CD4-positive, alpha-beta T cell treated with Interleukin-1 beta for 1 hour (primary cell): ENCODE results near the gene COQ2.
A peak's percentile ranks its signal among the peaks of the same experiment; 100 is the strongest.
"Not testable (repeated sequence)": the region's sequence is repeated elsewhere in the genome, so short reads cannot be mapped to it uniquely, and the experiment has no call there.

Source experiments
- DNase-seq, 2 donors: peaks; one replicate each; pipeline ENCODE4 v3.0.0-alpha.2; 2020 to 2022

COQ2 gene

GRCh38 chr4:83247415-83248357, 36.9 kb downstream of the COQ2 start:
- no peak for DNase-seq

DNA sequence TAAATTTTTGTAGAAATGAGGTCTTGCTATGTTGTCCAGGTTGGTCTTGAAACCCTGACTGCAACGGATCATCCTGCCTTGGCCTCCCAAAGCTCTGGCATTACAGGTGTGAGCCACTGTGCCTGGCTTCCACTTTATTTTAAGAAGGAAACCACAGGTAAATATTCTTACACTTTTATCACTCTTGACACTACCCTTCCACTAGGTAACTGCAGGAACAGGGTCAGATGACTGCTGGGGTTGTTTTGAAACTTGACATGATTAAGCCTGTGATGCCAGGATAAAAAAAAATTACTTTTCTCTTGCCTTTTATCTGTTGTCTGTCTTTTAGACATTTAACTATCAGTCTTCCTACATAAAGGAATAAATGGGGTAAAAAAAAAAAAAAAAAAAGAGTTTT, 43.5 kb downstream of the COQ2 start:
- DNase-seq: no peak

DNA sequence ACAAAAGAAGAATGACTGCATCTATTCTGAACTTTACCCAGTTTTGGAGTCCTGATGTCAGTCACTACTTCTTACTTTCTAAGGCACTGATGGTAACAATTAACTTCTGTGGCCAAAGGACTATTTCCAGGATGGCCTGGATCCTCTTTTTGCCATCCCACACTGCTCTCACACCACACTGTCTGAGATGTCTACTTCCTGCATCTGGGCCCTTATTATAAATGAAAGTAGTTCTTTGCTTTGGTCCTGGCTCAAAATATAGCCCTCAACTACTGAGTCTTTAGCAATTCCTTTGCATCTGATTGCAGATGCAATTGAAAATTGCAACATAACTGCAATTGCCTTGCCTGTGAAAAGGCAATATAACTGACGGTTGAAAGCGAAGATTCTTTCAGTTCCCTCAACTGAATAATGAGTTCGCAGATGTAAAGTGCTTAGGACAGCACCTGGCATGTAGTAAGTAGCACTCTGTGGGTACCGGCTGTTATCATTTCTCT, 44.2 kb downstream of the COQ2 start:
- DNase-seq: no peak

DNA sequence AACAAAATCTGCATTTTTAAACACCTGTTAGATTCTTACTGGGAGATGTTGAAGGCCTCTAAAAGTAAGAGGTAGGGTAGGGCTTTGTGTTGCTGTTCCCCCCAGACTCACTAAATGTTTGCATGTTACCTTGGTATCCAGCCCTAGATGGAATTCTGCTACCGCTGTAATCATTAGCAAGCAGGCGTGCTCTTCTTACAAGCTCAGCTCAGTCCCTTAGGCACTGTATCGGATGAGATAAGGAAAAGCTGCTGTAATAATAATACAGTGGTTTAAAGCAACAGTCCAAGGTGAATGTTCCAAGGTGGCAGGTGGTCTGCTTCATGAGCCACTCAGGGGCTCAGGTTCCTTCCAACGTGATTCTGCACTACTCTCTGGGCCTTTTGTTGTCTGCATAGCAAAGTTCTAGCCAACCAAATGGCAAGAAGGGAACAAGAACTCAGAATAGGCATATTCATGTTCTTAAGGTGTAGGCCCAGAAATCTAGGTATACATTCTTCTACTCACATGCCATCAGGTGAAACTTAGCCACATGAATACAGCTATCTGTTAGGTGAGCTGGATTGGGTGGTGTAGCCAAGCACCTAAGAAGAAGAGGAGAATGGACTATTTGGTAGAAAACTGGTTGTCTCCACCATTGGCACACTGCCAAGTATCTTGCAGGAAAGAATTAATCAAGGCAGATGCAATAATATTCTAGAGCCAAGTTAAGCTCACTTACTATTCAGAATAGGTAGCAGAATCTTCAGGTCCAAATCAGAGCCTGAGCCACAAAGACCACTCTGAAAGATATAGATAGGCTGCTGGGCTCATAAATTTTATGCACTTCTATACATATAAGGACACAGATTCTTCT, 46.0 kb downstream of the COQ2 start:
- no peak for DNase-seq

- DNase-seq: no peak
Measured at GRCh38 chr4:83237591-83237990, 47.0 kb downstream of the COQ2 start.

GRCh38 chr4:83235645-83236133, 48.9 kb downstream of the COQ2 start:
- peak in 1 of 2 donors; percentile 49 for DNase-seq

DNA sequence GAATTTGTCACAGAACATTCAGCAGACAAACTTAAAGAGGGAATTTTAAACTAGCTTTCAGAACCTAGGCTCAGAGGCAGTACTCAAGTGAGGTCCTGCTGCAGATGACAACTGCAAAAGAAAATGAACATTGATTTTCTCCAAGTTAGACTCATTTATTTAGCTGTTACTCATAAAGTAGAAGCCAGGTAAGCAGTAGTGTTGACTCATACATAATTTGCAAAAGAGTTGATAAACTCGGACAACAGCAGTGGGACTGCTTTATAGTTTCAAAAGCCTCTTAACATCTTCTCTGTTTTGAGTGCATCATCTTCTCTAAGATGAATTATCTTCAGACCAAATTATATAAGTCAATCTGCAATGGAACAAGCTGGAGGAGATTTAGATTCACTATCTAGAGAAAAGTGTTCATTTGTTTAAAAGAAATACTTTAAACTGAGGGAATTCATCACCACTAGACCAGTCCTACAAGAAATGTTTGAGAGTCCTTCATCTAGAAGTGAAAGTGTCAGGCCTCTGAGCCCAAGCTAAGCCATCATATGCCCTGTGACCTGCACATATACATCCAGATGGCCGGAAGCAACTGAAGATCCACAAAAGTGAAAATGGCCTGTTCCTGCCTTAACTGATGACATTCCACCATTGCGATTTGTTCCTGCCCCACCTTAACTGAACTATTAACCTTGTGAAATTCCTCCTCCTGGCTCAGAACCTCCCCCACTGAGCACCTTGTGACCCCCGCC, 49.5 kb downstream of the COQ2 start:
- DNase-seq: no peak

GRCh38 chr4:83234387-83234786, 50.2 kb downstream of the COQ2 start:
- not testable (repeated sequence) for DNase-seq

GRCh38 chr4:83232082-83232481, 52.5 kb downstream of the COQ2 start:
- no peak for DNase-seq

GRCh38 chr4:83231620-83232076, 53.0 kb downstream of the COQ2 start:
- peak in 1 of 2 donors; percentile 34 for DNase-seq

- DNase-seq: no peak
Measured at GRCh38 chr4:83230928-83231327, 53.7 kb downstream of the COQ2 start.

GRCh38 chr4:83229791-83230190, 54.8 kb downstream of the COQ2 start:
- no peak for DNase-seq

GRCh38 chr4:83228231-83228630, 56.4 kb downstream of the COQ2 start:
- no peak for DNase-seq

DNA sequence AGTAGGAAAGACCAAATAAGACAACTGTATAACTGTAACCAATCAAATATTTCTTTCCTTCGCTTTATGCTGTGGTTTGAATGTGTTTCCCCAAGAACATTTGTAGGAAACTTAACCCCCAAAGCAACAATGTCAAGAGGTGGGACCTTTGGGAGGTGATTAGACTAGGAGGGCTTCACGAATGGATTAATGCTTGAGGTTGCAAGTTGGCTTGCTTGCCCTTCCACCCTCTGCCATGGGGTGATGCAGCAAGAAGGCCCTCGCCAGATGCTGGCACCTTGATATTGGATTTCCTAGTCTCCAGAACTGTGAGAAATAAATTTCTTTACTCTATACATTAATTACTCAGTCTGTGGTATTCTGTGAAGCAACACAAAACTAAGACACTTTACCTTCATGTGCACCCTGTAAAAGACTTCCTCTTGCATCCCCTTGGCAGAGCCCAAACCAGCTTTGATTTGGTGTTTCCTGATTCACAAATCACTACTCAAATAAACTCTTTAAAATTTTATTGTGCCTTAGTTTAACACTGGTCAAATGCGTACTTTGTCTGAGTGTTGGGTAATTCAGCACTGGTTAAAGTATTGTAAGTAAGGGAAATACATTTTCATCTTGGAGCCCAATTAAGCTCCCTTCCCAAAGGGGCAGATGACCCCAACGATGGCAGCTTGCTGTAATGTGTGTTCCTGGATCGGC, 59.9 kb downstream of the COQ2 start:
- DNase-seq: no peak

- DNase-seq: no peak
Measured at GRCh38 chr4:83223781-83224180, 60.8 kb downstream of the COQ2 start.

DNA sequence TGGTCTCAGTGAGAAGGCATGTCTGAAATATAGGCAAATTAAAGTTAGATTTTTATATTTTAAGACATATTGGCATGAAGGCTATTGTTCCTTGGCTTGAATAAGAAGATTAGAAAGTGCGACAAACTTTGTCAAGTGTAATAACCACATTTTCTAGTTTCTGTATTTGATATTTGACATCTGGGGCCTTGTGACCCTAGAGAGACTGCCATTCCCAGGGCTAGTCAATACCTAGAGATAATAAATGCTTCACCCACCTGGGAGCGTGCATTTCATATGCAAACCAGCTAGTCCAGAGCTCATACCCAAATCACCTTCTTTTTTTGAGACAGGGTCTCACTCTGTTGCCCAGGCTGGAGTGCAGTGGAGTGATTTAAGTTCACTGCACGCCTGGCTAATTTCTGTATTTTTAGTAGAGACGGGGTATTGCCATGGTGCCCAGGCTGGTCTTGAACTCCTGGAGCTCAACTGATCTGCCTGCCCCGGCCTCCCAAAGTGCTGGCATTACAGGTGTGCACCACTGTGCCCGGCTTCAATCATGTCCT, 62.6 kb downstream of the COQ2 start:
- no peak for DNase-seq

DNA sequence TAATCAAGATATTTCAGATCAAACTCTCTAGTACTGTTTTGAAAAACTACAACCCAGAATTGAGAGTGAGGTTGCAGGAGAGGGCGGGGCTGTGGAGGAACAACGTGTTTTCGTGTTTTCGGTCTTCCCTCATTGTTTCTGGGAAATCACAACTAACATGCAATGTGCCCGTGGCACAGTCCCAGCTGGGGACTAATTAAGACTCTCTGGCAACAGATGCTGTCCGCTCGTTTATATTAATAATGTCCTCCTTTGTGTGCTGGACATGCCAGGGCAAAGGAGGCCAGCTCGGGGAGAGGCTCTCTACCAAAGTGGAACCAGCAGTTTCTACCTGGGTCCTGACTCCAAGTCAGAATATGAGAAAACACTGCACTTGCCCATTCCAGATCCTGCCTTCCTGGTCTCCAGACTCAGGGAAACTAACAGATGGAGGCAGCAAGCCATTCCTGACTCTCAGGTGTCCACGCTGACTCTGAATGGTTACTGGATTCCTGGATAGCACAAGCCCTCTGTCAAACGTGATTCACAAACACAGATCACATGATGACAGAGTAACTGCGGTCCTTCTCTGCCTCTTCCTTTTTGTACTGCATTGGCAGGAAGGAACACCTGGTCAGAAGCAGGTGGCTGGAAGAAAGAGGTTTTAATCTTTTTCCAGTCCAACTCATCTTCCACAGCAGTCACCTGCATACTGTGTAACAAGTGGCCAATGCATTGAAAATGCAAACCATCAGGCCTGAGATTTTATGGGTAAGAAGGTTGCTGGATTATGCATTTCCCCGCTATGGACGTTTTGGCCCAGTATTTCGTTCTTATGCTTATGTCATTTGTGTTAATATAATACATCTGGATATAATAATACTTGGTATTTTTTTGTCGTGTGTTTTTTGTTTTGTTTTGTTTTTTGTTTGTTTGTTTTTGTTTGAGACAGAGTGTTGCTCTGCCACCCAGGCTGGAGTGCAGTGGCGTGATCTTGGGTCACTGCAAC, 65.0 kb downstream of the COQ2 start:
- DNase-seq: peak in 1 of 2 donors; percentile 31

- DNase-seq: peak; percentile 83 to 84
Measured at GRCh38 chr4:83217721-83218522, 66.7 kb downstream of the COQ2 start.

- peak in 1 of 2 donors; percentile 17 for DNase-seq
Measured at GRCh38 chr4:83216959-83217683, 67.5 kb downstream of the COQ2 start.
